K562 (cell line): ENCODE data around the gene DLST. TPM values are rescaled to one million over a fixed set of nuclear protein-coding genes. Genes with fewer than 3 reads are reported as not detected.

Source experiments
- ATAC-seq: fragments of 200-7000 bp; cut with Tn5 transposase; 3 replicates; pipeline ENCODE4 v1.9.1; 2020; ENCODE audit warnings: moderate library complexity
- BruUV-seq: library from RNA; stranded (reverse); fragments of 400-500 nt; replicated peaks from 2 replicates; lab custom pipeline; 2021; lab: Mats Ljungman, UMichigan
- CTCF ChIA-PET: fragments of 300-600 bp; formaldehyde crosslinking; extraction: SDS; loops from one replicate; lab custom pipeline; 2021; ENCODE audit warnings: low intra/inter-chr PET ratio; lab: Yijun Ruan, JAX
- POLR2A ChIA-PET: fragments of 300-600, 350-650 bp; sonication (Branson Sonifier 250); formaldehyde crosslinking; extraction: SDS; loops from one replicate; lab custom pipeline; 2021; ENCODE audit warnings: antibody characterized with exemption, inconsistent platforms; lab: Yijun Ruan, JAX
- DNase-seq, 4 experiments: peaks; one replicate each; pipeline versions ENCODE4 v3.0.0 to v3.0.0-alpha.2; 2011 to 2018; ENCODE audit warnings: low spot score in 3 of 4, mixed read lengths in 3 of 4; ENCODE audit errors: extremely low read depth in 1 of 4
- FAIRE-seq: peaks from 2 replicates; lab custom pipeline; 2011; peaks lifted over from hg19 to GRCh38; lab: Jason Lieb, UNC
- H2AFZ ChIP-seq: 2 replicates; pipeline ENCODE4 v1.6.0; 2011; ENCODE audit warnings: low read depth, low read length, control low read depth, inconsistent platforms
- H3K27ac ChIP-seq: fragments of 200-600 bp; 3 replicates; pipeline ENCODE4 v1.8.0; 2011; ENCODE audit warnings: low read depth, mild to moderate bottlenecking, control low read depth, inconsistent platforms, low read length, moderate library complexity, mixed read lengths; ENCODE audit errors: extremely low read depth
- H3K27me3 ChIP-seq, 2 experiments: fragments of 300-600 bp in 1 of 2; 2 replicates in 1 of 2; 3 replicates in 1 of 2; pipeline versions ENCODE4 v1.6.0 to v1.8.0; 2011; ENCODE audit warnings: inconsistent platforms in 2 of 2, low read length in 2 of 2, mild to moderate bottlenecking in 1 of 2, mixed read lengths in 1 of 2, moderate library complexity in 1 of 2; ENCODE audit not compliant: control insufficient read depth in 2 of 2, insufficient read depth in 2 of 2
- H3K36me3 ChIP-seq: fragments of 300-600 bp; 3 replicates; pipeline ENCODE4 v1.8.0; 2011; ENCODE audit warnings: mild to moderate bottlenecking, low read length, inconsistent platforms; ENCODE audit not compliant: control insufficient read depth, insufficient read depth
- H3K4me1 ChIP-seq, 2 experiments: fragments of 200-600 bp in 1 of 2; replicated peaks in 1 of 2; 2 replicates in 1 of 2; 3 replicates in 1 of 2; pipeline versions ENCODE4 v1.5.1 to v1.8.0; 2011; ENCODE audit warnings: inconsistent platforms in 2 of 2, low read length in 2 of 2, mild to moderate bottlenecking in 1 of 2, mixed read lengths in 1 of 2, moderate library complexity in 1 of 2; ENCODE audit not compliant: control insufficient read depth in 2 of 2, insufficient read depth in 2 of 2
- H3K4me2 ChIP-seq: 2 replicates; pipeline ENCODE4 v1.6.1; 2011; ENCODE audit warnings: low read length, control low read depth, inconsistent platforms, mixed read lengths; ENCODE audit not compliant: insufficient read depth
- H3K4me3 ChIP-seq: fragments of 200-600 bp; sonication (generic), shearing (Covaris generic); 2 replicates; pipeline ENCODE4 v1.5.1; 2016; ENCODE audit warnings: control low read depth, inconsistent platforms
- H3K79me2 ChIP-seq: fragments of 200-600 bp; 3 replicates; pipeline ENCODE4 v1.8.0; 2011; ENCODE audit warnings: low read length, inconsistent platforms; ENCODE audit not compliant: control insufficient read depth, insufficient read depth
- H3K9ac ChIP-seq, 2 experiments: 2 replicates each; pipeline versions ENCODE4 v1.6.0 to v1.6.1; 2011; ENCODE audit warnings: low read depth in 2 of 2, low read length in 2 of 2, control low read depth in 1 of 2, inconsistent platforms in 1 of 2, mild to moderate bottlenecking in 1 of 2, mixed read lengths in 1 of 2; ENCODE audit not compliant: insufficient read depth in 1 of 2
- H3K9me1 ChIP-seq: one replicate; pipeline ENCODE4 v1.6.0; 2011; ENCODE audit warnings: inconsistent platforms, mild to moderate bottlenecking, low read length, moderate library complexity; ENCODE audit not compliant: control insufficient read depth, insufficient read depth
- H3K9me3 ChIP-seq: replicated peaks from 2 replicates; pipeline ENCODE4 v1.5.1; 2011; ENCODE audit warnings: low read depth, low read length, inconsistent platforms; ENCODE audit not compliant: control insufficient read depth, insufficient read depth
- H4K20me1 ChIP-seq: replicated peaks from 2 replicates; pipeline ENCODE4 v1.6.1; 2011; ENCODE audit warnings: low read length, inconsistent platforms, mixed read lengths; ENCODE audit not compliant: control insufficient read depth, insufficient read depth
- CXXC5 ChIP-seq: fragments of 250-450 bp; sonication (Bioruptor Pico); IDR thresholded peaks from 2 replicates; pipeline ENCODE4 v1.8.0; 2022; ENCODE audit warnings: inconsistent platforms, mild to moderate bottlenecking, moderate library complexity
- EHMT2 ChIP-seq: fragments of 450-650 bp; IDR thresholded peaks from 2 replicates; pipeline ENCODE4 v1.6.1; 2018; ENCODE audit warnings: antibody characterized with exemption
- FOXA1 ChIP-seq: fragments of 450-650 bp; IDR thresholded peaks from 2 replicates; pipeline ENCODE4 v1.6.1; 2016; ENCODE audit warnings: mild to moderate bottlenecking, borderline replicate concordance
- FOXA3 ChIP-seq, 2 experiments: fragments of 450-650 bp in 1 of 2; sonication (generic) in 1 of 2; formaldehyde crosslinking; IDR thresholded peaks in 1 of 2; conservative IDR thresholded peaks in 1 of 2; 2 replicates each; pipeline versions ENCODE4 v1.4.0 to v1.8.0; 2020 to 2022; ENCODE audit warnings: mild to moderate bottlenecking in 2 of 2, missing genetic modification reagents in 1 of 2
- FOXK2 ChIP-seq, 2 experiments: fragments of 450-650 bp; IDR thresholded peaks in 1 of 2; conservative IDR thresholded peaks in 1 of 2; 2 replicates each; pipeline ENCODE4 v1.6.1; 2016; ENCODE audit warnings: low read depth in 2 of 2, mild to moderate bottlenecking in 1 of 2
- HNRNPUL1 ChIP-seq: fragments of 200-400 bp; formaldehyde crosslinking; IDR thresholded peaks from 2 replicates; pipeline ENCODE4 v1.6.1; 2017; ENCODE audit warnings: low read length
- KHSRP ChIP-seq: fragments of 450-650 bp; IDR thresholded peaks from 2 replicates; pipeline ENCODE4 v1.6.1; 2017
- MTA2 ChIP-seq: fragments of 450-650 bp; IDR thresholded peaks from 2 replicates; pipeline ENCODE4 v1.6.1; 2016; ENCODE audit warnings: low read depth
- NCOR1 ChIP-seq: fragments of 450-650 bp; IDR thresholded peaks from 2 replicates; pipeline ENCODE4 v1.6.1; 2016; ENCODE audit warnings: mild to moderate bottlenecking, moderate library complexity
- NFIC ChIP-seq: fragments of 450-650 bp; IDR thresholded peaks from 2 replicates; pipeline ENCODE4 v1.6.1; 2017; ENCODE audit warnings: mild to moderate bottlenecking, inconsistent platforms
- NFYB ChIP-seq: IDR thresholded peaks from 2 replicates; pipeline ENCODE4 v1.6.1; 2011; ENCODE audit warnings: mild to moderate bottlenecking, moderate library complexity; ENCODE audit not compliant: insufficient read length; ENCODE audit errors: extremely low read depth
- PML ChIP-seq: IDR thresholded peaks from 2 replicates; pipeline ENCODE4 v1.6.1; 2012; ENCODE audit warnings: low read length, inconsistent platforms
- POLR2AphosphoS5 ChIP-seq: IDR thresholded peaks from 2 replicates; pipeline ENCODE4 v1.6.1; 2011; ENCODE audit warnings: mild to moderate bottlenecking, low read depth, low read length, moderate library complexity; ENCODE audit not compliant: control insufficient read depth, insufficient read depth
- PYGO2 ChIP-seq: fragments of 450-650 bp; IDR thresholded peaks from 2 replicates; pipeline ENCODE4 v1.6.1; 2016; ENCODE audit warnings: mild to moderate bottlenecking, missing genetic modification characterization, moderate library complexity, missing compliant biosample characterization
- SMARCE1 ChIP-seq: fragments of 450-650 bp; IDR thresholded peaks from 2 replicates; pipeline ENCODE4 v1.7.1; 2016; ENCODE audit warnings: mild to moderate bottlenecking
- SOX6 ChIP-seq: fragments of 450-650 bp; IDR thresholded peaks from 2 replicates; pipeline ENCODE4 v1.6.1; 2014; ENCODE audit warnings: mild to moderate bottlenecking
- TEAD4 ChIP-seq, 2 experiments: sonication (generic) in 1 of 2; formaldehyde crosslinking in 1 of 2; IDR thresholded peaks; 2 replicates each; pipeline versions ENCODE4 v1.6.1 to v1.8.0; 2012 to 2022; ENCODE audit warnings: borderline replicate concordance in 1 of 2, inconsistent platforms in 1 of 2, low read length in 1 of 2, mild to moderate bottlenecking in 1 of 2, missing genetic modification reagents in 1 of 2
- TRIM24 ChIP-seq, 2 experiments: fragments of 450-650 bp; IDR thresholded peaks; 2 replicates each; pipeline ENCODE4 v1.6.1; 2016
- WGBS: fragments of 100-300 bp; shearing (Covaris generic); methylation state at CpG from one replicate; pipeline ENCODE4 v1.1.6; 2016; ENCODE audit warnings: low coverage, mixed read lengths; ENCODE audit not compliant: insufficient coverage; ENCODE audit errors: missing lambda C conversion rate; 5-methylcytosine and 5-hydroxymethylcytosine counted together
- in situ Hi-C: fragments of 300-500 bp; cut with MboI; formaldehyde crosslinking; loops from 4 replicates; pipeline ENCODE4 v1.15.0; 2018; ENCODE audit warnings: inconsistent platforms, mixed read lengths
- intact Hi-C: fragments of 100-400 bp; cut with micrococcal nuclease; formaldehyde crosslinking; loops from 2 replicates; pipeline ENCODE4 v1.14.2; 2022
- polyA plus RNA-seq, 8 experiments: library from polyadenylated mRNA; depleted of rRNA in 4 of 8; stranded (reverse) in 5 of 8; unstranded in 3 of 8; fragments of >200 nt; fragmentation: Nextera tagmentation in 2 of 8; fragmentation: Illumina TruSeq in 1 of 8; extraction: Ambion mirVana in 2 of 8; extraction: Trizol in 1 of 8; gene quantifications; 2 replicates each; pipeline versions ENCODE4 v1.2.1 to v1.2.3, GENCODE V29; 2011 to 2014; ENCODE audit warnings: inconsistent platforms in 1 of 8, missing spikeins in 1 of 8
- total RNA-seq, 7 experiments: library from RNA; depleted of rRNA in 6 of 7; stranded (reverse); fragments of >200 nt in 6 of 7; fragmentation: Illumina TruSeq in 2 of 7; extraction: Trizol in 2 of 7; gene quantifications; 2 replicates each; pipeline versions ENCODE4 v1.2.1 to v1.2.3, GENCODE V29; 2011 to 2021; ENCODE audit warnings: low replicate concordance in 1 of 7
- TF ChIP-seq, protein P1 (sequence below): sonication (generic); IDR thresholded peaks from 2 replicates; pipeline ENCODE4 v1.6.1; 2016
- TF ChIP-seq, protein P2 (sequence below): fragments of 450-650 bp; IDR thresholded peaks from 2 replicates; pipeline ENCODE4 v1.6.1; 2018; ENCODE audit not compliant: partially characterized antibody

The DLST gene
- total and polyA plus RNA-seq, 9 of the 15 experiments (the other 6 are each of a cell fraction or from before 2014, with no cell fraction given), result 3.0 to 73.7 (median 45.4) TPM

DNA sequence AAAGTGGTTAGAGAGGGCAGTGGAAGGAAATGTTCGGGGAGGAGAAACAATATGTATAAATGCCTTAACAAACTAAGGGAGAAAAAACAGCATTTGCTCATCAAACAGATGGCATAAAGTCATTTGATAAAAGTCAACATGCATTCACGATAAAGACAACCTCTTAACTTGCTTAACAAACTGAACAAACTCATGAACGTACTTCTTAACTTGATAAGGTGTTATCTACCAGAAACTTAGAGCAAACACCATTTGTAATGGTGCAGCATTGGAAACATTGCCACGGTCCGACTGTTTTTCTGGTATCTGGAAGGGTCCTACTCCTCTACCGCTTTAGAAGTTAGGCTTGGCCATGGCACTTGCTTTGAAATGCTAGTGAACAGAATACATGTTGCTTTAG, 45.5 kb downstream of the DLST start:
- 0 out of 3 replicates have a peak, but pooled peaks have one; percentile 5 for ATAC-seq
- peak overlapping the region; percentile 56 for H3K4me2 ChIP-seq
- CTCF ChIA-PET, result no interaction called here
- no peak overlapping the region; the same call in 1 of the 3 replicates for H3K27ac ChIP-seq
- H3K27me3 ChIP-seq, result no peaks in the 10 kb centered on the region
- intact Hi-C loops, result no loop called here
- no TSS peak for BruUV-seq
- H2AFZ ChIP-seq, result peak overlapping the region; percentile 73
- H3K79me2 ChIP-seq, result no peaks in the 10 kb centered on the region; the same call in 2 of the 3 replicates
- H4K20me1 ChIP-seq, result no peaks in the 10 kb centered on the region
- peak; percentile 68 for FAIRE-seq
- no peaks in the 10 kb centered on the region for H3K9me3 ChIP-seq
- peak in 1 of 4 experiments; percentile 49 for DNase-seq
- POLR2A ChIA-PET, result interaction anchor here (0.5 kb wide), 1 partner anchor 19 kb away, joined by 3 read pairs; no protein-coding TSS in a partner anchor
- in situ Hi-C loops, result no loop called here
- H3K36me3 ChIP-seq, result no peaks in the 10 kb centered on the region
- H3K9me1 ChIP-seq, result no peaks in the 10 kb centered on the region
- H3K4me3 ChIP-seq, result no peak overlapping the region
- H3K4me1 ChIP-seq, result peaks cover 14 to 28% of the 10 kb centered on the region in 2 experiments; a peak in 4 of 5 replicates
- WGBS, result 0% methylated on average over 6 of the region's 6 CpGs
- H3K9ac ChIP-seq, result peak overlapping the region in 1 of 2 experiments; percentile 30; a peak in 2 of 4 replicates
- TF ChIP-seq SMARCE1 (peak; percentile 60), NFYB (no peak), MTA2 (peak; percentile 81), KHSRP (0 out of 2 replicates have a peak, but pooled peaks have one; percentile 19), PYGO2 (tag) (no peak), SOX6 (peak; percentile 78), CXXC5 (0 out of 2 replicates have a peak, but pooled peaks have one; percentile 22), PML (peak; percentile 61), NFIC (peak; percentile 71), FOXA3 (CRISPR knock-in tag; conservative IDR thresholded peaks at IDR 0.05 in 1 of 2, IDR thresholded peaks at IDR 0.05 in 1 of 2) (peak in 1 of 2 experiments; percentile 65; a peak in 2 of 4 replicates), HNRNPUL1 (no peak), EHMT2 (peak; percentile 36), FOXA1 (0 out of 2 replicates have a peak, but pooled peaks have one; percentile 40), TEAD4 (IDR thresholded peaks at IDR 0.05; ENCODE audit: low read length) (peak; percentile 93), TEAD4 (CRISPR knock-in tag; IDR thresholded peaks at IDR 0.05; ENCODE audit: borderline replicate concordance) (no peak), FOXK2 (conservative IDR thresholded peaks at IDR 0.05 in 1 of 2, IDR thresholded peaks at IDR 0.05 in 1 of 2; ENCODE audit: low read depth in 2 of 2) (0 out of 4 replicates have a peak, but pooled peaks of 1 of the 2 experiments have one; percentile 38), TRIM24 (IDR thresholded peaks at IDR 0.05) (peak; percentile 62 to 80), NCOR1 (peak; percentile 85), POLR2AphosphoS5 (0 out of 2 replicates have a peak, but pooled peaks have one; percentile 22)
- TF ChIP-seq, protein P1, sequence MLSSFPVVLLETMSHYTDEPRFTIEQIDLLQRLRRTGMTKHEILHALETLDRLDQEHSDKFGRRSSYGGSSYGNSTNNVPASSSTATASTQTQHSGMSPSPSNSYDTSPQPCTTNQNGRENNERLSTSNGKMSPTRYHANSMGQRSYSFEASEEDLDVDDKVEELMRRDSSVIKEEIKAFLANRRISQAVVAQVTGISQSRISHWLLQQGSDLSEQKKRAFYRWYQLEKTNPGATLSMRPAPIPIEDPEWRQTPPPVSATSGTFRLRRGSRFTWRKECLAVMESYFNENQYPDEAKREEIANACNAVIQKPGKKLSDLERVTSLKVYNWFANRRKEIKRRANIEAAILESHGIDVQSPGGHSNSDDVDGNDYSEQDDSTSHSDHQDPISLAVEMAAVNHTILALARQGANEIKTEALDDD, result peak; percentile 92
- TF ChIP-seq, protein P2, sequence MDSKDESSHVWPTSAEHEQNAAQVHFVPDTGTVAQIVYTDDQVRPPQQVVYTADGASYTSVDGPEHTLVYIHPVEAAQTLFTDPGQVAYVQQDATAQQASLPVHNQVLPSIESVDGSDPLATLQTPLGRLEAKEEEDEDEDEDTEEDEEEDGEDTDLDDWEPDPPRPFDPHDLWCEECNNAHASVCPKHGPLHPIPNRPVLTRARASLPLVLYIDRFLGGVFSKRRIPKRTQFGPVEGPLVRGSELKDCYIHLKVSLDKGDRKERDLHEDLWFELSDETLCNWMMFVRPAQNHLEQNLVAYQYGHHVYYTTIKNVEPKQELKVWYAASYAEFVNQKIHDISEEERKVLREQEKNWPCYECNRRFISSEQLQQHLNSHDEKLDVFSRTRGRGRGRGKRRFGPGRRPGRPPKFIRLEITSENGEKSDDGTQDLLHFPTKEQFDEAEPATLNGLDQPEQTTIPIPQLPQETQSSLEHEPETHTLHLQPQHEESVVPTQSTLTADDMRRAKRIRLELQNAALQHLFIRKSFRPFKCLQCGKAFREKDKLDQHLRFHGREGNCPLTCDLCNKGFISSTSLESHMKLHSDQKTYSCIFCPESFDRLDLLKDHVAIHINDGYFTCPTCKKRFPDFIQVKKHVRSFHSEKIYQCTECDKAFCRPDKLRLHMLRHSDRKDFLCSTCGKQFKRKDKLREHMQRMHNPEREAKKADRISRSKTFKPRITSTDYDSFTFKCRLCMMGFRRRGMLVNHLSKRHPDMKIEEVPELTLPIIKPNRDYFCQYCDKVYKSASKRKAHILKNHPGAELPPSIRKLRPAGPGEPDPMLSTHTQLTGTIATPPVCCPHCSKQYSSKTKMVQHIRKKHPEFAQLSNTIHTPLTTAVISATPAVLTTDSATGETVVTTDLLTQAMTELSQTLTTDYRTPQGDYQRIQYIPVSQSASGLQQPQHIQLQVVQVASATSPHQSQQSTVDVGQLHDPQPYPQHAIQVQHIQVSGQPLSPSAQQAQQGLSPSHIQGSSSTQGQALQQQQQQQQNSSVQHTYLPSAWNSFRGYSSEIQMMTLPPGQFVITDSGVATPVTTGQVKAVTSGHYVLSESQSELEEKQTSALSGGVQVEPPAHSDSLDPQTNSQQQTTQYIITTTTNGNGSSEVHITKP, result peak; percentile 37
